H9 (cell line): Measurements from ENCODE around the gene EML4. TPM values are rescaled to one million over a fixed set of nuclear protein-coding genes. Genes with fewer than 3 reads are reported as not detected.

Experiments used
- DNase-seq: peaks from one replicate; pipeline ENCODE4 v3.0.0-alpha.2; 2017
- H2AFZ ChIP-seq: one replicate; pipeline ENCODE4 v1.6.1; 2013; ENCODE audit warnings: mild to moderate bottlenecking, low read length, control low read depth, moderate library complexity
- H2AK5ac ChIP-seq: 2 replicates; pipeline ENCODE4 v1.6.1; 2013; ENCODE audit warnings: low read length, control low read depth, mixed read lengths; ENCODE audit not compliant: insufficient read length
- H2BK120ac ChIP-seq: one replicate; pipeline ENCODE4 v1.6.1; 2013; ENCODE audit warnings: low read depth, mild to moderate bottlenecking, low read length, control low read depth, inconsistent platforms; ENCODE audit not compliant: poor library complexity, severe bottlenecking
- H2BK12ac ChIP-seq: 2 replicates; pipeline ENCODE4 v1.6.1; 2013; ENCODE audit warnings: low read length, control low read depth, mixed read lengths, low read depth; ENCODE audit not compliant: insufficient read length
- H2BK15ac ChIP-seq: 2 replicates; pipeline ENCODE4 v1.6.1; 2013; ENCODE audit warnings: low read depth, low read length, control low read depth
- H2BK20ac ChIP-seq: one replicate; pipeline ENCODE4 v1.6.1; 2013; ENCODE audit warnings: low read depth, mild to moderate bottlenecking, low read length, control low read depth, inconsistent platforms; ENCODE audit not compliant: poor library complexity, severe bottlenecking
- H2BK5ac ChIP-seq: 2 replicates; pipeline ENCODE4 v1.6.1; 2013; ENCODE audit warnings: low read length, control low read depth, mixed read lengths; ENCODE audit not compliant: insufficient read length
- H3K14ac ChIP-seq: 2 replicates; pipeline ENCODE4 v1.6.1; 2013; ENCODE audit warnings: low read length, control low read depth; ENCODE audit not compliant: insufficient read depth
- H3K18ac ChIP-seq: 2 replicates; pipeline ENCODE4 v1.6.1; 2013; ENCODE audit warnings: low read depth, mild to moderate bottlenecking, mixed read lengths, low read length, control low read depth; ENCODE audit not compliant: insufficient read length
- H3K23ac ChIP-seq: 2 replicates; pipeline ENCODE4 v1.6.1; 2013; ENCODE audit warnings: low read length, control low read depth, mixed read lengths, low read depth; ENCODE audit not compliant: insufficient read length
- H3K23me2 ChIP-seq: 2 replicates; pipeline ENCODE4 v1.6.1; 2013; ENCODE audit warnings: low read depth, mild to moderate bottlenecking, mixed read lengths, low read length, control low read depth; ENCODE audit not compliant: insufficient read length, poor library complexity, severe bottlenecking
- H3K27ac ChIP-seq: 2 replicates; pipeline ENCODE4 v1.5.1; 2013; ENCODE audit warnings: low read length, control low read depth, mixed read lengths, low read depth; ENCODE audit not compliant: insufficient read length
- H3K27me3 ChIP-seq: 2 replicates; pipeline ENCODE4 v1.6.1; 2013; ENCODE audit warnings: low read length, control low read depth, inconsistent platforms; ENCODE audit not compliant: insufficient read depth
- H3K4ac ChIP-seq: 2 replicates; pipeline ENCODE4 v1.6.1; 2013; ENCODE audit warnings: low read depth, mild to moderate bottlenecking, control low read depth, inconsistent platforms, low read length, moderate library complexity
- H3K4me1 ChIP-seq: 2 replicates; pipeline ENCODE4 v1.6.1; 2013; ENCODE audit warnings: low read length, control low read depth, inconsistent platforms; ENCODE audit not compliant: insufficient read depth
- H3K4me2 ChIP-seq: 2 replicates; pipeline ENCODE4 v1.6.1; 2013; ENCODE audit warnings: low read length, control low read depth, mixed read lengths; ENCODE audit not compliant: insufficient read length, insufficient read depth
- H3K56ac ChIP-seq: 2 replicates; pipeline ENCODE4 v1.6.1; 2013; ENCODE audit warnings: low read depth, mild to moderate bottlenecking, mixed read lengths, low read length, control low read depth; ENCODE audit not compliant: insufficient read length
- H3K79me1 ChIP-seq: 2 replicates; pipeline ENCODE4 v1.6.1; 2013; ENCODE audit warnings: low read depth, mild to moderate bottlenecking, moderate library complexity, low read length, control low read depth, inconsistent platforms; ENCODE audit not compliant: insufficient read depth, poor library complexity, severe bottlenecking
- H3K79me2 ChIP-seq: 2 replicates; pipeline ENCODE4 v1.6.1; 2013; ENCODE audit warnings: low read length, control low read depth, inconsistent platforms; ENCODE audit not compliant: insufficient read depth
- H3K9ac ChIP-seq: 2 replicates; pipeline ENCODE4 v1.6.1; 2013; ENCODE audit warnings: low read length, control low read depth, mixed read lengths; ENCODE audit not compliant: insufficient read length; ENCODE audit errors: extremely low read depth
- H3K9me3 ChIP-seq: one replicate; pipeline ENCODE4 v1.6.1; 2013; ENCODE audit warnings: low read depth, low read length, inconsistent platforms; ENCODE audit not compliant: control insufficient read depth
- H3T11ph ChIP-seq: one replicate; pipeline ENCODE4 v1.6.1; 2013; ENCODE audit warnings: mild to moderate bottlenecking, low read length, control low read depth, inconsistent platforms
- H4K20me1 ChIP-seq: one replicate; pipeline ENCODE4 v1.6.1; 2013; ENCODE audit not compliant: control insufficient read depth, insufficient read length, insufficient read depth
- H4K5ac ChIP-seq: 2 replicates; pipeline ENCODE4 v1.6.1; 2013; ENCODE audit warnings: low read depth, mild to moderate bottlenecking, mixed read lengths, low read length, control low read depth; ENCODE audit not compliant: insufficient read length
- H4K8ac ChIP-seq: replicated peaks from 2 replicates; pipeline ENCODE4 v1.6.1; 2013; ENCODE audit warnings: low read length, control low read depth, mixed read lengths, low read depth; ENCODE audit not compliant: insufficient read length
- H4K91ac ChIP-seq: 2 replicates; pipeline ENCODE4 v1.6.1; 2013; ENCODE audit warnings: low read depth, mild to moderate bottlenecking, moderate library complexity, mixed read lengths, low read length, control low read depth; ENCODE audit not compliant: insufficient read length
- H3K27ac Mint-ChIP-seq, 3 experiments: 2 replicates in 2 of 3; 3 replicates in 1 of 3; pipeline ENCODE4 v1.8.0; 2020 to 2021; ENCODE audit warnings: mixed read lengths in 3 of 3, mild to moderate bottlenecking in 1 of 3, moderate library complexity in 1 of 3
- H3K27me3 Mint-ChIP-seq: 2 replicates; pipeline ENCODE4 v1.8.0; 2021; ENCODE audit warnings: low read depth, mild to moderate bottlenecking, moderate library complexity, mixed read lengths
- H3K36me3 Mint-ChIP-seq, 3 experiments: 2 replicates in 2 of 3; 3 replicates in 1 of 3; pipeline ENCODE4 v1.8.0; 2020 to 2021; ENCODE audit warnings: low read depth in 3 of 3, mixed read lengths in 3 of 3; ENCODE audit not compliant: insufficient read depth in 1 of 3
- H3K4me1 Mint-ChIP-seq, 2 experiments: 2 replicates each; pipeline ENCODE4 v1.8.0; 2020; ENCODE audit warnings: mixed read lengths in 2 of 2
- H3K4me3 Mint-ChIP-seq, 2 experiments: 2 replicates in 1 of 2; 3 replicates in 1 of 2; pipeline ENCODE4 v1.8.0; 2020 to 2021; ENCODE audit warnings: mild to moderate bottlenecking in 2 of 2, mixed read lengths in 2 of 2, moderate library complexity in 1 of 2
- H3K9me3 Mint-ChIP-seq, 2 experiments: 2 replicates in 1 of 2; 3 replicates in 1 of 2; pipeline ENCODE4 v1.8.0; 2020; ENCODE audit warnings: mild to moderate bottlenecking in 2 of 2, mixed read lengths in 2 of 2, moderate library complexity in 1 of 2
- WGBS: extraction: QIAGEN DNeasy Blood & Tissue Kit; methylation state at CpG from one replicate; pipeline ENCODE4 v1.1.7; 2013; ENCODE audit warnings: missing lambda C conversion rate, low lambda C conversion rate, mixed read lengths; ENCODE audit not compliant: insufficient read length; ENCODE audit errors: extremely low coverage; 5-methylcytosine and 5-hydroxymethylcytosine counted together
- total RNA-seq: library from RNA; stranded (reverse); gene quantifications from 2 replicates; pipeline ENCODE4 v1.2.1, GENCODE V29; 2021
- TF ChIP-seq, protein P1 (sequence below): fragments of 200-600 bp; sonication (generic); conservative IDR thresholded peaks from 3 replicates; pipeline ENCODE4 v1.8.0; 2021; ENCODE audit warnings: antibody characterized with exemption, mild to moderate bottlenecking

Gene EML4
- total RNA-seq, 1 experiment from 2014 or later: 68.6 TPM

DNA sequence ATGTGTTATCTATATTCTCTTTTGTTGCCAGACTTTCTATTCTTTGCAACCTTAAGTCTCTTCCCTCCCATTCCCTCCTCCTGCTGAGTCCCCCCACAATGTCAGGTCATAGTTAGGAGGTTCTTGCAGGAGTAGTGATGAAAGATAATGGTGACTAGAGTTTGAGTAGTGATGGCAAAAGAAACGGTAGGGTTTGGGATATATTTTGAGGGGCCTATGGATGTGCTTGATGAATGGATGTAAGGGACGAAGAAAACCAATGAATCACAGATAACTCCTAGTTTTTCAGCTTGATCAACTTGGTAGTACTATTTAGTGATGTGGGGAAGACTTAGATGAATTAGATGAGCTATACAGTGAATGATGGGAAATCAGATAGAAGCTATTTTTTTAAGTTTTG lies 21.0 kb downstream of the EML4 start:
- H3K18ac ChIP-seq: no peak overlapping the region
- H2BK120ac ChIP-seq: no peak overlapping the region
- H3K4me2 ChIP-seq: no peak overlapping the region
- no peak overlapping the region for H2AK5ac ChIP-seq
- no peak overlapping the region for H2BK20ac ChIP-seq
- H3K23ac ChIP-seq: no peak overlapping the region
- H3K9me3 Mint-ChIP-seq: no peaks in the 10 kb centered on the region
- H2BK12ac ChIP-seq: no peak overlapping the region
- no peak overlapping the region for H3K27ac Mint-ChIP-seq
- TF ChIP-seq, protein P1, sequence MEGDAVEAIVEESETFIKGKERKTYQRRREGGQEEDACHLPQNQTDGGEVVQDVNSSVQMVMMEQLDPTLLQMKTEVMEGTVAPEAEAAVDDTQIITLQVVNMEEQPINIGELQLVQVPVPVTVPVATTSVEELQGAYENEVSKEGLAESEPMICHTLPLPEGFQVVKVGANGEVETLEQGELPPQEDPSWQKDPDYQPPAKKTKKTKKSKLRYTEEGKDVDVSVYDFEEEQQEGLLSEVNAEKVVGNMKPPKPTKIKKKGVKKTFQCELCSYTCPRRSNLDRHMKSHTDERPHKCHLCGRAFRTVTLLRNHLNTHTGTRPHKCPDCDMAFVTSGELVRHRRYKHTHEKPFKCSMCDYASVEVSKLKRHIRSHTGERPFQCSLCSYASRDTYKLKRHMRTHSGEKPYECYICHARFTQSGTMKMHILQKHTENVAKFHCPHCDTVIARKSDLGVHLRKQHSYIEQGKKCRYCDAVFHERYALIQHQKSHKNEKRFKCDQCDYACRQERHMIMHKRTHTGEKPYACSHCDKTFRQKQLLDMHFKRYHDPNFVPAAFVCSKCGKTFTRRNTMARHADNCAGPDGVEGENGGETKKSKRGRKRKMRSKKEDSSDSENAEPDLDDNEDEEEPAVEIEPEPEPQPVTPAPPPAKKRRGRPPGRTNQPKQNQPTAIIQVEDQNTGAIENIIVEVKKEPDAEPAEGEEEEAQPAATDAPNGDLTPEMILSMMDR: no peak
- H3K36me3 Mint-ChIP-seq: no peaks in the 10 kb centered on the region
- no peak overlapping the region for H4K5ac ChIP-seq
- H4K91ac ChIP-seq: no peak overlapping the region
- peaks cover 11% of the 10 kb centered on the region; the same call in 1 of the 2 replicates for H3K79me2 ChIP-seq
- H2AFZ ChIP-seq: no peak overlapping the region
- H3K14ac ChIP-seq: no peak overlapping the region
- H3K4ac ChIP-seq: no peak overlapping the region
- no peak overlapping the region for H3T11ph ChIP-seq
- H3K23me2 ChIP-seq: no peaks in the 10 kb centered on the region
- H3K27me3 ChIP-seq: no peaks in the 10 kb centered on the region
- H3K27me3 Mint-ChIP-seq: no peaks in the 10 kb centered on the region
- H2BK5ac ChIP-seq: no peak overlapping the region
- H3K27ac ChIP-seq: no peak overlapping the region
- 100% methylated on average over 1 of the region's 2 CpGs for WGBS
- H3K4me1 Mint-ChIP-seq: peaks cover 7 to 10% of the 10 kb centered on the region in 2 experiments
- no peaks in the 10 kb centered on the region for H3K4me1 ChIP-seq
- H3K9ac ChIP-seq: no peak overlapping the region
- no peak for DNase-seq
- no peak overlapping the region for H3K56ac ChIP-seq
- no peaks in the 10 kb centered on the region for H3K9me3 ChIP-seq
- H4K20me1 ChIP-seq: no peaks in the 10 kb centered on the region
- peaks cover 4% of the 10 kb centered on the region for H3K79me1 ChIP-seq
- no peak overlapping the region for H2BK15ac ChIP-seq
- H3K4me3 Mint-ChIP-seq: no peak overlapping the region
- H4K8ac ChIP-seq: no peak overlapping the region
